GM21619 (cell line): ENCODE measurements around the gene GRID2.
"Not testable (repeated sequence)": the region's sequence is repeated elsewhere in the genome, so short reads cannot be mapped to it uniquely, and the experiment has no call there.

Experiments used
- ATAC-seq: cut with Tn5 transposase; IDR thresholded peaks from one replicate; pipeline ENCODE4 v1.9.1; 2021; ENCODE audit not compliant: unreplicated experiment

Gene GRID2

DNA sequence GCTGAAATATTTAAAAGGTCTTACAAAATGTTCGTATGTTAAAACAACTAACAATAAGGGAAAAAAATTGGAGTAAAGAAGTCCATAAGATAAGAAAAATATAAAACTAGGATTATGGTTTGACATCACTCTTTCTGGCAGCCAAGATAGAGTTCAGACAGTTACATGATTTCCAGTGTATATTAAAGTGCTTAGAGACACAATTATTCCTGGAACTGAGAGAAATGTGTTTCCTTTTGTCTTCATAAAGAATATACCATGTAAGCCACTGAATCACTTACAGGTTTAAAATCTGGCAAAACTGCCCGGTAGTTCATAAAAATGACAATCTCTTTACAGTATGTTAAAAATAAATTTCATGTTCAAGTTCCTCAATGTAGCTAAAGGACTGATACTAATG, 986.1 kb downstream of the GRID2 start:
- ATAC-seq, result no peak

DNA sequence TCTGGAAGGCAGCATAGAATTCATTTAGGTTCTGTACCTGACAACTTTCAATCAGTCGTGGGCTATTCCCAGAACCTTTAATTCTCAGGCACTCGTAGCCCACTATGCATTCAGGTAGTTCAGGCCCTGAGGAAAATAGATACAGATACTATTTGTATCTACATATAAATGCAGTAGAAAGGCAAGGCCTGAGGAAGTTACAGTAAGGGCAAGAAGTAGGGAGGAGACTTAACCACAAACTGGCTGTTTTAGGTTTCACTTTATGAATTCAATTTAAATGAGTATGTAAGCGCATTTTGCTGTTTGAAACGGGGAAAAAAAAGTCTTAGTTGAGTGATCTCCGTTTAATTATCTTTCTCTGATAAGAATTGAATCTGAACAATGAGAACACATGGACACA, 995.4 kb downstream of the GRID2 start:
- no peak for ATAC-seq

DNA sequence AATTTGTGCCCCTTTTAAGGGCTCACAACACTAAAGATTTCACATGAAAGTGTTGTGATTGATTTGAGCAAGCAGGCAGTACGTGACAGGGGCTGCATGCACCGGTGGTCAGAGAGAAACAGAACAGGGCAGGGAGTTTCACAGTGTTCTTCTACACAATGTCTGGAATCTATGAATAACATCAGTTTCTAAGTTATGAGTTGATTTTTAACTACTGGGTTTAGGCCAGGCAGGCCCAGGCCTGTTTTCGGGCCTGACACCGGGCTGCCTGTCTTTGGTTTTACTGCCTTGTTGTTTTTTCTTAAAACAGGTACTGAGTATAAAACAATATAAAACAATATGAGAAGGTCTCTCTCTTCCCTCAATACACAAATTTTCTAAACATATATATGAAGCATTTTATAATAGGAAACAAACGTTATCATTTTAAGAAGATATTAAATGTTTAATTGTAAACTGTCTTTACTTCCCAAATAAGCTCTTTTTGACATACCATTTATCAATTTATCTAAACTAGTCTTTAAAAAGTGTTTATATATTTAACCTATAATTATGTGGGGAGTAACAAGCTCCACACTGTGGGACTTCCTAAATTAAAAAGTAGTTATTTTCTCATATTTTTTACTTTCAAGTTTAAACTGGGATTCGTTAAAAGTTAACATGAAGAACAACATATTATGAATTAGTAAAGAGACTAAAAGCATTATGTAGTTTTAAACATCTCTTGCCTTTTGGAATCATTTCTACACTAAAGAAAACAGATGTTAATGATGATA, 997.2 kb downstream of the GRID2 start:
- not testable (repeated sequence) for ATAC-seq

DNA sequence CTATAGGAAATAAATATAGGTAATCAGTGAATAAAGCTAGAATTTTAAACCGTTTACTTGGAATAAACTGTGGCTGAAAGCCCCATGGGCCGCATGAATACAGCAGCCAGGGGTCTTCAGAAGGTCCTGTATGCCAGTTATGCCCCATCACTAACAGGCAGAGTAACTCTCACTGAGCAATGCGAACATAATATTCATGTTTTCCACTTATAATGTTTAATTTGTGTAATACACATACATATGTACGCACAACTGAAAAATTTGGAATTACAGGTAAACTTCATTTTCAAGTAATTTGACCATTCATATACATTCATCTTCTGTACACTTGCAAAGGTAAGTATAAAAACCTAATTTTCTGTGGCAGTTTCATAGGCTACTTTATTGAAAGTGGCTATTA, 998.5 kb downstream of the GRID2 start:
- ATAC-seq, result no peak

DNA sequence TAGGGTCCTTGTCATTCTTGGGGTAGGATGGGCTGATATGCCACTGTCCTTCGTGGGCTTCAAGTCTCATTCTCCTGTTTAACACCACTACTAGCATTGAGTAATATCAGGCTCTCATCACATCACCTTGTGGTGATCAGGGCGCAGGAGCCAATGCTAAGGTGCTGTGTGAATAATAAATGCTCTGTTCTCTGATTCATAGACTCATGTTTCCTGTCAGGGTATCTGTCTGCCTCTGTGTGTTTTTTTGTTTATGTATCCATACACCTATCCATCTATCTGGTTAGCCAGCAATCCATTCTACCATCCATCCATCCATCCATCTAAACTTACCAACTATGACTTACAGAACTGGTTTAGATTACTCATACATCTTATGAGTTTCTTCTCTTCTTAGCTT, 999.7 kb downstream of the GRID2 start:
- ATAC-seq, result no peak

DNA sequence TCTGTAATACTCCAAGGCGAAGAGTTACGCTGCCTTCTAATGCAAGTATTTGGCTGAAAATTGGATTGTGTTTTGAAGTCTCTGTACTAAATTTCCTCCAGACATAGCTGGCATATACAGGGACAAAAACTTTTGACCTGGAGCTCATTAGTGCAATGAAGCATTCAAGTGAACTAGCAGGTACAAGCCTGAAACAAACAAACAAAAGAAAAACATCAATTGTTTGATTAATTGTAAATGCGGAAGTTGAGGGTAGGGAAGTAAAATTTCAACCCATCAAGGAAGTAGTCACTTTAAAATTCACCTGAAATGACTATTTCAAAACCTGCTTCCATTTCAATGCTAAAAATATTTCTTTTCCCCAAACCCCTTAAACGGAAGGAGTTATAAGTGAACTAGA, 1008.5 kb downstream of the GRID2 start:
- no peak for ATAC-seq

DNA sequence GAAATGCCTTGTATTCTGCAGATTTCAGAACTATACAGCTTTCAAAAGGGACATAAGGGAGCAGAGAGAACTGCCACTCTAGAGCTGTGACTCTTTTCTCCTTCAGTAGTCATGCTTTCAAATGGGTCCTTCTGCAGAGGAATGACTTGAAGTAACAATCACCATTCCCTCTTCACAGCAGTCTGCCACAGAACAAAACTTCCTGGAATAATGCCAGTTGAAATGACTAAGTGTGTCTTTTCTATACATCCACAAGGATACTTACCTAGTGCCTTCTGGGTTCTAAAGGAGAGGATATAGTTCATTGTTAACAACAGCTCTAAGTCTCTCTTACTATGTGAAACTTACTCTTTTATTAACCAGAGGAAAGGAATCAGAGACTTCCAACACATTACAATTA, 1009.4 kb downstream of the GRID2 start:
- ATAC-seq, result no peak

DNA sequence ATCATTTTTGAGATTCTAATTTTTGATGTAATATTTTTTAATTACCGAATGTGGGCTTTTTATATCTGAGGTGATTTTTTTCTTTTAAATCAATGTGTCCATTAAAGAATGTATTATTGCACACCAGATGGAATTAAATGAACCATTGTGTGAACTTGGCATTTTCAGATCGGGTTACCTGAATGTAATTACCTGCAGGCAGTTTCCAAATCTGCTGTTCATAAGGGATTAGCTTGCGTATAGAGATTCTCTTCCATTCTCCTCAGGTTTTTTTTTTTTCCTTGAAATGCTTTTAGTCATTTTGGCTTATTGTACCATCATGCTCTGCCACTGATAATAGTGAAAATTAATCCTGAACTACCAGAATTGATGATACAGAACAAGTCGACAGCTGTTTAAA, 1013.3 kb downstream of the GRID2 start:
- no peak for ATAC-seq

DNA sequence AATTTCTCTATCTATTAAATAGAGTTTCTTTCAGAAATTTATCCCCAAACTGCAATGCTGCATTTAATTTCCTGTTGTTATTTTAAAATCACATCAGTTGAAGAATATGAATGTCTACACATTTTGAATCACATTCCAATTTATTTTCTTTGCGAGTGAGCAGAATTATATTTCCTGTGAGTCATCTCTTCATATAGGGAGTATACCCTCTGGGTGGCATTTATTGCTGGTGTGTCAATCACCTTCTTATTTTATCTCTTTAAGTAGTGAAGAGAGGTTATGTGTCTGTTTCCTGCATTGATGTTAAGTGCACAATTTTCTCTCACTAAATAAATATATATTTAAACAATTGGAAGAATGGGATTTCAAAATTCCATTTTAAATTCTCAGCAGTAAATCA, 1013.8 kb downstream of the GRID2 start:
- no peak for ATAC-seq

DNA sequence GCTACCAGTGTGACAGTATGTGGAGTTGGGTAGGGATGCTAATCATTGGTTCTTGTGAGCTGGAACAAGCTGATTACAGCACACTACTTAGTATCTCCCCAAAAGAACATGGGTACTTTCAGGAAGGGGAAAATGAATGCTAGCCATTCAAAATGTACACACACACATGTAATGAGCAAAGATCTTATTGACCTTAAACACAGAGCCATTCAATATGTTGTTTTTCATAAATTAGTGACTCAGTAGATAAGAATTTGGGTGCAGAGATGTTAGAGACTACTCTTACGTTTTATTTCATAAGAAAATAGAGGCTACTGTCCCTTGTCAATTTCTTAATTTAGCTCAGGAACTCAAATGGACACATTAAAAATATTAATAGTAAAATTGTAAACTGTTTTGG, 1015.3 kb downstream of the GRID2 start:
- ATAC-seq, result no peak

DNA sequence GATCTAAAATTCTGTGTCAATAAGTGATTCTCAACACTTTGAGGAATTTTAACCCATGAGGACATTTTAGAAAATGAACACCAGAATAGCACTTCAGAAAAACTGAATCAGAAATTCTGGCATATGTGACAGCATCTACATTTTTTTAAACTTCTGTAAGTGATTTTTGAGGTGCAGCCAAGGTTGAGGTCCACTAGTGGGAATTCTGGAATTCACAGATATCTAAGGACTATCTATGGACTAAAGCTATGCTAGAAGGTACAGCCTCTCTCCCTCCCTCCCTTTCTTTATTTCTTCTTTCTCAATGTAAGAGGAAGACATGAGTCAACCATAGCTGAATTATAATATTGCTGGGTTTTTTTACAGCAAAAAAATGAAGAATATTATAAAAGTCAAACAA, 1016.6 kb downstream of the GRID2 start:
- no peak for ATAC-seq

DNA sequence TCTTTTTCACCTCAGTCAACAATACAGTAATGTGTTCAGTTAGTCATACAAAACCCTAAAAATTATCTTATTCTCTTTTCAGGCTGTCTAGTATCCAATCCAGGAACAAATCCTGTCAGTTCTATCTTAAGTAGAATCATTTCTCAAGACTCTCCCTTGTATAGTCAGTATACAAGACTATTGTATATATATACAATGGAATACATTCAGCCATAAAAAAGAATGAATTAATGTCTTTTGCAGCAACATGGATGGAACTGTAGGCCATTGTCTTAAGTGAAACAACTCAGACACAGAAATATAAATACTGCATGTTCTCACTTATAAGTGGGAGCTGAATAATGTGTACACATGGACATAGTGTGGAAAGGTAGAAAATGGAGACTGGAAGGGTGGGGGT, 1023.6 kb downstream of the GRID2 start:
- ATAC-seq, result no peak

DNA sequence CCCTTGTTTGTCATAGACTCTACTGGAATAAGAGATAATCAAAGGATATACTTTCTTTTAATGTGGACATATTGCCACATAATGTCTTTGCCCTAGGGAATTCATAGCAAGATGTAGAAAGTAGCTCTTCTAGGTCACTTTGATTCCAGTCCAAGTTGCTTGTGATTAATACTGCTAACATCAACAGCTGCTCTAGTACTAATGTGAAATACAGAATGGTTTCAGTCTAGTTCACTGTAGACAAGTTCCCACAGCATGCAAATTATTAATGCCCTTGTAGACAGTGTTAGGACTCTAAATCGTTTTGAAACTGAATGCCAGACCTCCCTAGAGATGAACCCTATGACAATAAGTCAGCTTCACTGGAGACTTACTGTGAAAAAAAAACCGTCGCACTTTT, 1030.2 kb downstream of the GRID2 start:
- peak; percentile 94 for ATAC-seq

DNA sequence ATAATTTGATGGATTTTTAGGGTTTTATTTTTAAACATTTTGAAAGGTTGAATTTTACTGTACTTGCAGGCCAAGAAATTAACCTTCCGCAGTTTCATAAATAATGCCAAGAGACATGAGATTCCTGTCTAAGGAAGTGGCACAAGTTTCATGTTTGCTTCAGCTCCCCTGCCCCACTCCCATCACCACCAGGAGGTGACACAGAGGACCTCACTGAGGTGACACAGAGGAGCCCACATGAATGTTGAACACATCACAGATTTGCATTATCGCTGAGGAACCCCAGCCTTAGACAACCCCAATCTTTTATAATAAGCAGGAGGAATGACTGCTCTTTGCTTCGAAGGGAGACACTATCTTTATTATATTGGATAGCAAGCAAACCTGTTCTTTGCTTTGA, 1033.4 kb downstream of the GRID2 start:
- no peak for ATAC-seq

DNA sequence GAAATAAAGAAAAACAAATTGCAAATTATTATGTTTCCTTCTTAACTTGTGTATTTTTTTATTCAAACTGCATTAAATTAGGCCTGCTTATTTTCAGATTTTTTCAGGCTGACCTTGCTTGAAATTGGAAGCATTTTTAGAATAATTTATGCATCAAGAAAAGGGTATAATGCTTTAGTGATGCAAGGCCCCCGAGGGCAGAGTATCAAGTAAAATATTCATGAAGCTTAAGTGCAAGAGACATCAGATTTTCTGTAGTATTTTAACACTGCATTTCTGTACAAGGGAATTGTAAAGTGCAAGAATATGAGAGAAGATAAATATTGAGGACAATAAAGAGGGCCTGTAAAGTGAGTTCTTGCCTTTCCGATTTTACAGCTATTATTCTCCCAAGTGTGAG, 1039.0 kb downstream of the GRID2 start:
- ATAC-seq, result no peak

DNA sequence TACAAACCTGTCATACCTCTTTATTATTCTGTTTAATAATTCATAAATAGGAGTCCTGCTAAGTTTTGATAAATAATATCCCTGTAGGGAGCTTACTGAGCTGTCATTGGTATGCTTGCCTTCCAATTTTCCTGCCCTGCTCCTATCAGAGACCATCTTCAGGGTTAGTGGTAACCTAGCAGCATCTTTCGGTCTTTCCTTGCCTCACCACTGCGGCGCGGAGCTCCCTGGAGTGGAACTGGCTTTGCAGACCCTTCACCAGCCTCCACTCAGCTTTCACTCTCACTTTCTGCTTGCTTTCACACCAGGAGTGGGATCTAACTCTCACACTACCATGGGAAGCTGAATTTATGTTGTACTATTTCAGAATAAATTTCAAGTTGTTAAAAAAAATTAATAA, 1043.1 kb downstream of the GRID2 start:
- ATAC-seq, result no peak

DNA sequence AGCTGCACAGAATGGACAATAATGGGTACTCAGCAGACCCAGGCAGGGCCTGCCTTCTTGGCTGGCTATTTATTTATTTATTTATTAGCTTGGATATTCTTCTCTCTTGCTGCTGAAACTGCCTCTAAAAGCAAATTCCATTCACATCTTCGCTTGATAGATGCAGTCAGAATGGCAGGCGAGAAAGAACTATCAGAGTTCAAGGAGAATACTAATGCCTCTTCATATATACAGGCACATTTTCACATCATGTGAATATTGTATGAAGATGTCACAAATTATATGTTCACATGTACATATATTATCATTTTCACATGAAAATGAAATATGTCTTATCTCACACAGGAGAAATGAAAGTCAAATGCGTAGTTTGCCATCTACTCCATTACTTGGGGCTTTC, 1045.1 kb downstream of the GRID2 start:
- no peak for ATAC-seq

DNA sequence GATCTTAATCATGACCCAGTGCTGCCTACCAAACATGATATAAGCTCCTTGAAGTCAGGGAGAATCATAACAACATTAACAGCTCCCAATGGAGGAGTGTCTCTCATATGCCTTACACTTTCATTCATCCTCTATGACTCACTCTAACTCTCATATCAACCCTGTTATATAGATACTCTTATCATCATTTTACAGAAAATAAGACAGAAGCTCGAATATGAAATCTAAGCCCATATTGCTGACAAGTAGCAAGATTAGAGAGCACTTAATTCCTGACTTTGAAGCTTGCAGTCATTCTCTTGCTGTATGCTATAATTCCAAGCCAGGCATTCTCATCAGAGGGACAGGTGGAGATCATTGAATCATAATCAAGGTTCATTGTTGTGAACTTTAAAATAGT, 1048.1 kb downstream of the GRID2 start:
- ATAC-seq, result no peak

DNA sequence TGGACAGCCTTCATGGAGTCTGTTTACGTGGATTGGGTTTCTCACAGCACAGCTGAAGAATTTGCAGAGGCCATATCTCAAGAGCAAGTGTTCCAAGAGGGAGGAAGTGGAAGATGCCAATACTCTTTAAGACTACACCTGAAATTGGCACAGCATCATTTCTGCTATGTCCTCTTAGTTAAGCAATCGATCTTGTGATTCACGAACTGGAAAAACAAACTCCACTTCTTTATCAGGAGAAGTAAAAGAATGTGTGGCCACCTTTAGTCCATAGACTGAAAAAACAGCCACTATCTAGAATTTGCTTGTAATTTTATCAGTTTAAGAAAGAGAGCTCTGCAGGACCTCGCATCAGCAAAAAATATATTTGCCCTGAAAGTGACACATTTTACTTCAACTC, 1051.6 kb downstream of the GRID2 start:
- ATAC-seq, result no peak

DNA sequence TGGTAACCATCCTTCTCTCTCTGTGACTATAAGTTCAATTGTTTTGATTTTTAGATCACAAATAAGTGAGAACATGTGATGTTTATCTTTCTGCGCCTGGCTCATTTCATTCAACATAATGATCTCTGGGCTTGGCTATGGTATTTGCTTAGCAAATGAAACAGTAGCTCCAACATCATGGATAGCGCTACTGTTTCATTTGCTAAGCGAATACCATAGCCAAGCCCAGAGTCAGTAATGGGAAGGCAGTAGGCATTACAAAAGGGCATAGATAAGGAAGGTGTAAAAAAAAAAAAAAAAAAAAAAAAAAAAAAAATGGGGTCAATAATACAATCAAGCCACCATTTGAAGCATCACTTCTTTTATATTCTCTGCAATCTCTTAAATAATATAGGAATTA, 1055.8 kb downstream of the GRID2 start:
- ATAC-seq, result no peak

DNA sequence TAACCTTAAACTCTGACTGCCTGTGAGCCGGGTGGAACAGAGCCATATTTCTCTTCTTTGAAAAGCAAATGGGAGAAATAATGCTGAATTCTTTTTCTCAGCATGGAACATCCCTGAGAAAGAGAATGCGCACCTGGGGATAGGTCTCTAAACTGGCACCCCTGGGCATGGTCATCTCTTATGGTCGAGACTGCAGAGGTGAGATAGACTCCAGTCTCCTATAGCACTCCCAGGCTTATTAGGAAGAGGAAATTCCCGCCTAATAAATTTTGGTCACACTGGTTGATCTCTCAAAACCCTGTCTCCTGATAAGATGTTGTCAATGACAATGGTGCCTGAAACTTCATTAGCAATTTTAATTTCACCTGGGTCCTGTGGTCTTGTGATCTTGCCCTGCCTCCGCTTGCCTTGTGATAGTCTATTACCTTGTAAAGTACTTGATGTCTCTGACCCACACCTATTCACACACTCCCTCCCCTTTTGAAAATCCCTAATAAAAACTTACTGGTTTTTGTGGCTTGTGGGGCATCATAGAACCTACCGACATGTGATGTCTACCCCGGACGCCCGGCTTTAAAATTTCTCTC, 1062.5 kb downstream of the GRID2 start:
- not testable (repeated sequence) for ATAC-seq

DNA sequence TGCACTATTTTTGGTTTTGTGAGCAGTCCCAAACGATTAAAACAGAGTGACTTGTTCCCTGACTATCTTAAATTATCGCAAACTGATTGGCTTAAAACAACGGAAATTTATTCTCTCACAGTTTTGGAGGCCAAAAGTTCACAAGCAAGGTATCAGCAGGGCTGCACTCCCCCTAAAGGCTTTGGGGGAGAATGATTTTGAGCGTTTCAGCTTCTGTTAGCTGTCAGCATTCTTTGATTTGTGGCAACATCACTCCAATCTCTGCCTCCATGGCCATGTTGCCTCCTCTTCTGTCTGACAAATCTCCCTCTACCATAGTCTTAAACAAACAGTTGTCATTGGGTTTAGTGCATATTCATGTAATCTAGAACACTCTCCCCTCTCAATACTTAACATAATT, 1065.2 kb downstream of the GRID2 start:
- ATAC-seq, result no peak

DNA sequence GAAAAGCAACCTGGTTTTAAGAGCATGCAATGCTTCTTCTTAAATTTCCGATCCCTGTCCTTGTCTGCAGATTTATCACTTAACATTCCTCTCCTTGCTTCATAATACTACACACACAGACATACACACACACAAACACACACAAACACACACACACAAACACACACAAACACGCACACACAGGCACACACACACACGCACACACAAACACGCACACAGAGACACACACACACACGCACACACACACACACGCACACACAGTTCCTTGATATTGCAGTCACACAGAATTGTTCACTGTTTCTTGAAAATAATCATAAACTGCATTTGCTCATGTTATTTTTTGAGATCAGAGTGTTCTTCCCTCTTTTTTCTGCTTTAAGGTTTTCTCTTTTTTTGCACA, 1066.5 kb downstream of the GRID2 start:
- no peak for ATAC-seq
